Measurements from ENCODE around the gene DGKZ.
"Not testable (repeated sequence)": the region's sequence is repeated elsewhere in the genome, so short reads cannot be mapped to it uniquely, and the experiment has no call there.

DGKZ gene

GRCh38 chr11:46377831-46378230 lies 30.6 kb downstream of the DGKZ start:
- in situ Hi-C loops (cut with HindIII; ENCODE audit: low pct_ligation_motif_present, low sequenced_read_pairs): no loop called here
- Histone ChIP-seq H3K36me3 (replicated peaks) (peaks cover 37% of the 10 kb centered on the region), H3K4me3 (ENCODE audit: low read depth, low read length) (no peak overlapping the region), H3K27ac (no peak overlapping the region), H3K27me3 (replicated peaks) (no peaks in the 10 kb centered on the region)
- DNase-seq: no peak
- no peak for TF ChIP-seq CTCF (IDR thresholded peaks at IDR 0.05; ENCODE audit: low read depth, low read length, missing control alignments)

GRCh38 chr11:46378296-46378695 lies 31.0 kb downstream of the DGKZ start:
- peaks cover 36% of the 10 kb centered on the region for H3K36me3 ChIP-seq (replicated peaks)
- no peak overlapping the region for H3K4me3 ChIP-seq (ENCODE audit: low read depth, low read length)
- H3K27me3 ChIP-seq (replicated peaks): no peaks in the 10 kb centered on the region
- no peak for TF ChIP-seq CTCF (IDR thresholded peaks at IDR 0.05; ENCODE audit: low read depth, low read length, missing control alignments)
- in situ Hi-C loops (cut with HindIII; ENCODE audit: low pct_ligation_motif_present, low sequenced_read_pairs): no loop called here
- H3K27ac ChIP-seq: no peak overlapping the region
- no peak for DNase-seq

DNA sequence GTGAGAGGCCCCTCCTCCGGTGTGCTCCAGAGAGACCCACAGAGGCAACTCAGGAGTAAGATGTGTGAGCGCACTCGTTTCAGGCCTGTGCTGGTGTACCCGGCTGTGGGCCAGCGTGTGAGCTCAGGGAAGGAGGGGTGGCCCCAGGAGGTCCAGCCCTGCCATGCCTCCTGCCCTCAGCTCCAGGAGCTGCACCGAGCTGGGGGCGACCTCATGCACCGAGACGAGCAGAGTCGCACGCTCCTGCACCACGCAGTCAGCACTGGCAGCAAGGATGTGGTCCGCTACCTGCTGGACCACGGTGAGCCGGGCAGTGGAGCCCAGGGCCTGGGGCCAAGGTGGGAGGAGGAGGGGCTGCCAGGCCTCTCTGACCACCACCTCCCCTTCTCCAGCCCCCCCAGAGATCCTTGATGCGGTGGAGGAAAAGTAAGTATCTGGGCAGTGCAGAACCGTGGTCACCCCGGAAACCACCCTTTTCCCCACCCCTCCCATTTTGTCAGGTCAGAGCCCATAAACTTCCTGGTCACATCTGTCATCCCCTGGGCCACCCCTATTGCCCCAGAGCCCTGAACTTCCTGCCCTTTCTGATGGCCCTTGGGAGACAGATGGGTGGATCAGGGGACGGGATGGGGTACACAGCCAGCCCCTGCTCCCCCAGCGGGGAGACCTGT lies 31.7 kb downstream of the DGKZ start:
- no peak for TF ChIP-seq CTCF (IDR thresholded peaks at IDR 0.05; ENCODE audit: low read depth, low read length, missing control alignments)
- no peak for DNase-seq
- Histone ChIP-seq H3K4me3 (ENCODE audit: low read depth, low read length) (no peak overlapping the region), H3K27ac (no peak overlapping the region), H3K27me3 (replicated peaks) (no peaks in the 10 kb centered on the region), H3K36me3 (replicated peaks) (peaks cover 36% of the 10 kb centered on the region)
- in situ Hi-C loops (cut with HindIII; ENCODE audit: low pct_ligation_motif_present, low sequenced_read_pairs): no loop called here

DNA sequence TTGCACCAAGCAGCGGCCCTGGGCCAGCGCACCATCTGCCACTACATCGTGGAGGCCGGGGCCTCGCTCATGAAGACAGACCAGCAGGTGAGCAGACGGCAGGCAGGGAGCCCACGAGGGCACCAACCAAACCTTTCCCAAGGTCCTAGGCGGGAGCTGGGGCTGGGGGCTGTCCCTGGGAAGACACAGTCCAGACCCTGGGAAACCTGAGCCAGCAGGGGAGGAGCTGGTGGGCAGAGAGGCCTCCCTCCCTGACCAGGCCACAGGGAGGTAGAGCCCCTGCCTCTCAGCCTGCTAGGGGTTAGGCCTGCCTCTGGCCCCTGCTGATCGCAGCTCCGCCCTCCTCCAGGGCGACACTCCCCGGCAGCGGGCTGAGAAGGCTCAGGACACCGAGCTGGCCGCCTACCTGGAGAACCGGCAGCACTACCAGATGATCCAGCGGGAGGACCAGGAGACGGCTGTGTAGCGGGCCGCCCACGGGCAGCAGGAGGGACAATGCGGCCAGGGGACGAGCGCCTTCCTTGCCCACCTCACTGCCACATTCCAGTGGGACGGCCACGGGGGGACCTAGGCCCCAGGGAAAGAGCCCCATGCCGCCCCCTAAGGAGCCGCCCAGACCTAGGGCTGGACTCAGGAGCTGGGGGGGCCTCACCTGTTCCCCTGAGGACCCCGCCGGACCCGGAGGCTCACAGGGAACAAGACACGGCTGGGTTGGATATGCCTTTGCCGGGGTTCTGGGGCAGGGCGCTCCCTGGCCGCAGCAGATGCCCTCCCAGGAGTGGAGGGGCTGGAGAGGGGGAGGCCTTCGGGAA lies 32.4 kb downstream of the DGKZ start:
- H3K27me3 ChIP-seq (replicated peaks); DNase-seq; H3K27ac ChIP-seq; H3K4me3 ChIP-seq (ENCODE audit: low read depth, low read length); in situ Hi-C loops (cut with HindIII; ENCODE audit: low pct_ligation_motif_present, low sequenced_read_pairs): not testable (repeated sequence)
- peaks cover 29% of the 10 kb centered on the region for H3K36me3 ChIP-seq (replicated peaks)

- no peaks in the 10 kb centered on the region for H3K27me3 ChIP-seq (replicated peaks)
- no peak for TF ChIP-seq CTCF (IDR thresholded peaks at IDR 0.05; ENCODE audit: low read depth, low read length, missing control alignments)
- no peak for DNase-seq
- peaks cover 21% of the 10 kb centered on the region for H3K36me3 ChIP-seq (replicated peaks)
- H3K27ac ChIP-seq: peak overlapping the region; percentile 50
- in situ Hi-C loops (cut with HindIII; ENCODE audit: low pct_ligation_motif_present, low sequenced_read_pairs): no loop called here
- peak overlapping the region; percentile 59 for H3K4me3 ChIP-seq (ENCODE audit: low read depth, low read length)
Measured at GRCh38 chr11:46380340-46381047, 33.2 kb downstream of the DGKZ start.
